Measurements from ENCODE around the gene KLF1.

GRCh38 chr19:12921047-12921446 is 34.0 kb upstream of the KLF1 start:
- TF ChIP-seq KDM1A (IDR thresholded peaks at IDR 0.05; ENCODE audit: low read depth): no peak
- TF ChIP-seq CTCF (IDR thresholded peaks at IDR 0.05): no peak
- TF ChIP-seq CEBPB (IDR thresholded peaks at IDR 0.05): no peak
- TF ChIP-seq POLR2A (IDR thresholded peaks at IDR 0.05; ENCODE audit: low read length): no peak
- TF ChIP-seq POLR2AphosphoS2 (conservative IDR thresholded peaks at IDR 0.05; ENCODE audit: low read length): no peak
- no peak for TF ChIP-seq JUN (IDR thresholded peaks at IDR 0.05)
- no peak for TF ChIP-seq EHF (CRISPR knock-in tag; IDR thresholded peaks at IDR 0.05)
- TF ChIP-seq RAD21 (conservative IDR thresholded peaks at IDR 0.05 in 1 of 2, IDR thresholded peaks at IDR 0.05 in 1 of 2): no peak
- no peak for TF ChIP-seq NFE2L2 (conservative IDR thresholded peaks at IDR 0.05; ENCODE audit: low read length)
- TF ChIP-seq EP300 (IDR thresholded peaks at IDR 0.05): no peak
